Liver (tissue), 3 donors: ENCODE measurements around the gene ARMC9.

ENCODE experiments used
- FOXA1 ChIP-seq: IDR thresholded peaks from 2 replicates; pipeline ENCODE4 v1.6.1; 2016; ENCODE audit warnings: antibody characterized with exemption
- SP1 ChIP-seq: IDR thresholded peaks from 2 replicates; pipeline ENCODE4 v1.6.1; 2018; ENCODE audit warnings: antibody characterized with exemption, mild to moderate bottlenecking
- TAF1 ChIP-seq: conservative IDR thresholded peaks from 2 replicates; pipeline ENCODE4 v1.6.1; 2016; ENCODE audit warnings: antibody characterized with exemption, mild to moderate bottlenecking
- TF ChIP-seq, protein P1 (sequence below): fragments of 150-350 bp; IDR thresholded peaks from 2 replicates; pipeline ENCODE4 v1.5.1; 2017; ENCODE audit warnings: improper control_type of control experiment, low read depth, low read length; ENCODE audit not compliant: missing input control
- TF ChIP-seq, protein P2 (sequence below): IDR thresholded peaks from 2 replicates; pipeline ENCODE4 v1.6.1; 2016; ENCODE audit warnings: antibody characterized with exemption, mild to moderate bottlenecking
- TF ChIP-seq, protein P3 (sequence below): IDR thresholded peaks from 2 replicates; pipeline ENCODE4 v1.6.1; 2016; ENCODE audit warnings: antibody characterized with exemption
- TF ChIP-seq, protein P4 (sequence below): IDR thresholded peaks from 2 replicates; pipeline ENCODE4 v1.6.1; 2016; ENCODE audit warnings: antibody characterized with exemption
- donor health status: healthy.
- donor health status: healthy.

DNA sequence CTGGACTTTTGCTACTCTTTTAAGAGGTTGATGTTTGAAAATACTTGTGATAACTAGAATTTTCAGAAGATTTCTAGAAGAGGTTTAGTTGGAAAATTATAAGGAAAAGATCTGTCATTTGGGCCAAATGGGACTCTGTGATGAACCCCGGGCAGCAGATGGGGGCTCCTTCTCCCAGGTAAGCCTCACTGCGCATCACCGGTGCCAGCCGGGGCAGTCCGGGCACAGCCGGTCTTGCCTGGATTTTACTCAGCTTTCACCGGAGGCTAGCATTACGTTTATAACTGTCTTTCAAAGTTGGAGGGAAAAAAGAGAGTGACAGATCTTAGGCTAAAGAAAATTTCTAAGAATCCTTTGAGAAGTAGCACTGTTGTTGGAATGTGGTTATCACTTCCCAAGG, 99.7 kb downstream of the ARMC9 start:
- TF ChIP-seq, protein P1, sequence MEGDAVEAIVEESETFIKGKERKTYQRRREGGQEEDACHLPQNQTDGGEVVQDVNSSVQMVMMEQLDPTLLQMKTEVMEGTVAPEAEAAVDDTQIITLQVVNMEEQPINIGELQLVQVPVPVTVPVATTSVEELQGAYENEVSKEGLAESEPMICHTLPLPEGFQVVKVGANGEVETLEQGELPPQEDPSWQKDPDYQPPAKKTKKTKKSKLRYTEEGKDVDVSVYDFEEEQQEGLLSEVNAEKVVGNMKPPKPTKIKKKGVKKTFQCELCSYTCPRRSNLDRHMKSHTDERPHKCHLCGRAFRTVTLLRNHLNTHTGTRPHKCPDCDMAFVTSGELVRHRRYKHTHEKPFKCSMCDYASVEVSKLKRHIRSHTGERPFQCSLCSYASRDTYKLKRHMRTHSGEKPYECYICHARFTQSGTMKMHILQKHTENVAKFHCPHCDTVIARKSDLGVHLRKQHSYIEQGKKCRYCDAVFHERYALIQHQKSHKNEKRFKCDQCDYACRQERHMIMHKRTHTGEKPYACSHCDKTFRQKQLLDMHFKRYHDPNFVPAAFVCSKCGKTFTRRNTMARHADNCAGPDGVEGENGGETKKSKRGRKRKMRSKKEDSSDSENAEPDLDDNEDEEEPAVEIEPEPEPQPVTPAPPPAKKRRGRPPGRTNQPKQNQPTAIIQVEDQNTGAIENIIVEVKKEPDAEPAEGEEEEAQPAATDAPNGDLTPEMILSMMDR, result no peak
- TF ChIP-seq, protein P2, sequence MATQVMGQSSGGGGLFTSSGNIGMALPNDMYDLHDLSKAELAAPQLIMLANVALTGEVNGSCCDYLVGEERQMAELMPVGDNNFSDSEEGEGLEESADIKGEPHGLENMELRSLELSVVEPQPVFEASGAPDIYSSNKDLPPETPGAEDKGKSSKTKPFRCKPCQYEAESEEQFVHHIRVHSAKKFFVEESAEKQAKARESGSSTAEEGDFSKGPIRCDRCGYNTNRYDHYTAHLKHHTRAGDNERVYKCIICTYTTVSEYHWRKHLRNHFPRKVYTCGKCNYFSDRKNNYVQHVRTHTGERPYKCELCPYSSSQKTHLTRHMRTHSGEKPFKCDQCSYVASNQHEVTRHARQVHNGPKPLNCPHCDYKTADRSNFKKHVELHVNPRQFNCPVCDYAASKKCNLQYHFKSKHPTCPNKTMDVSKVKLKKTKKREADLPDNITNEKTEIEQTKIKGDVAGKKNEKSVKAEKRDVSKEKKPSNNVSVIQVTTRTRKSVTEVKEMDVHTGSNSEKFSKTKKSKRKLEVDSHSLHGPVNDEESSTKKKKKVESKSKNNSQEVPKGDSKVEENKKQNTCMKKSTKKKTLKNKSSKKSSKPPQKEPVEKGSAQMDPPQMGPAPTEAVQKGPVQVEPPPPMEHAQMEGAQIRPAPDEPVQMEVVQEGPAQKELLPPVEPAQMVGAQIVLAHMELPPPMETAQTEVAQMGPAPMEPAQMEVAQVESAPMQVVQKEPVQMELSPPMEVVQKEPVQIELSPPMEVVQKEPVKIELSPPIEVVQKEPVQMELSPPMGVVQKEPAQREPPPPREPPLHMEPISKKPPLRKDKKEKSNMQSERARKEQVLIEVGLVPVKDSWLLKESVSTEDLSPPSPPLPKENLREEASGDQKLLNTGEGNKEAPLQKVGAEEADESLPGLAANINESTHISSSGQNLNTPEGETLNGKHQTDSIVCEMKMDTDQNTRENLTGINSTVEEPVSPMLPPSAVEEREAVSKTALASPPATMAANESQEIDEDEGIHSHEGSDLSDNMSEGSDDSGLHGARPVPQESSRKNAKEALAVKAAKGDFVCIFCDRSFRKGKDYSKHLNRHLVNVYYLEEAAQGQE, result no peak
- TF ChIP-seq TAF1 (no peak), FOXA1 (no peak), SP1 (no peak)
- TF ChIP-seq, protein P3, sequence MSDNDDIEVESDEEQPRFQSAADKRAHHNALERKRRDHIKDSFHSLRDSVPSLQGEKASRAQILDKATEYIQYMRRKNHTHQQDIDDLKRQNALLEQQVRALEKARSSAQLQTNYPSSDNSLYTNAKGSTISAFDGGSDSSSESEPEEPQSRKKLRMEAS, result no peak
- TF ChIP-seq, protein P4, sequence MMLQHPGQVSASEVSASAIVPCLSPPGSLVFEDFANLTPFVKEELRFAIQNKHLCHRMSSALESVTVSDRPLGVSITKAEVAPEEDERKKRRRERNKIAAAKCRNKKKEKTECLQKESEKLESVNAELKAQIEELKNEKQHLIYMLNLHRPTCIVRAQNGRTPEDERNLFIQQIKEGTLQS, result no peak
